Stimulated activated CD4-positive, alpha-beta T cell treated with anti-CD3 and anti-CD28 coated beads, Interleukin-4, amount 100 ng/mL, for 4 hours (primary cell): ENCODE data around the gene TXNRD2.

Source experiments
- DNase-seq, 2 experiments: peaks; one replicate each; pipeline ENCODE4 v3.0.0-alpha.2; 2020

Gene TXNRD2

GRCh38 chr22:19979712-19980493, 38.3 kb upstream of the TXNRD2 start:
- no peak for DNase-seq

- no peak for DNase-seq
Observed at GRCh38 chr22:19978748-19979147, 37.1 kb upstream of the TXNRD2 start.

GRCh38 chr22:19977296-19978243, 36.0 kb upstream of the TXNRD2 start:
- no peak for DNase-seq

GRCh38 chr22:19976671-19977070, 35.1 kb upstream of the TXNRD2 start:
- no peak for DNase-seq

GRCh38 chr22:19975707-19976035, 34.1 kb upstream of the TXNRD2 start:
- DNase-seq = no peak

GRCh38 chr22:19974935-19975706, 33.5 kb upstream of the TXNRD2 start:
- DNase-seq = no peak

GRCh38 chr22:19974268-19974861, 32.7 kb upstream of the TXNRD2 start:
- no peak for DNase-seq

GRCh38 chr22:19973551-19974267, 32.1 kb upstream of the TXNRD2 start:
- no peak for DNase-seq

- DNase-seq = no peak
Observed at GRCh38 chr22:19972652-19973550, 31.3 kb upstream of the TXNRD2 start.

GRCh38 chr22:19972251-19972650, 30.6 kb upstream of the TXNRD2 start:
- no peak for DNase-seq

GRCh38 chr22:19971276-19972124, 29.9 kb upstream of the TXNRD2 start:
- DNase-seq = no peak

- DNase-seq = peak; percentile 62 to 79
Observed at GRCh38 chr22:19970479-19971275, 29.1 kb upstream of the TXNRD2 start.

GRCh38 chr22:19970031-19970478, 28.4 kb upstream of the TXNRD2 start:
- DNase-seq = no peak

GRCh38 chr22:19969141-19969928, 27.7 kb upstream of the TXNRD2 start:
- no peak for DNase-seq

- no peak for DNase-seq
Observed at GRCh38 chr22:19968450-19968891, 26.9 kb upstream of the TXNRD2 start.

GRCh38 chr22:19967850-19968449, 26.3 kb upstream of the TXNRD2 start:
- DNase-seq = no peak

- DNase-seq = no peak
Observed at GRCh38 chr22:19966908-19967750, 25.5 kb upstream of the TXNRD2 start.
